SK-N-SH treated with all-trans-retinoic acid at 6 μM for 48 hours (cell line): ENCODE results near the gene DPP6.

Experiments used
- ATAC-seq: fragments of 200-7000 bp; cut with Tn5 transposase; 3 replicates; pipeline ENCODE4 v1.9.1; 2020; ENCODE audit warnings: mild to moderate bottlenecking, moderate library complexity
- ARNTL ChIP-seq: fragments of 450-650 bp; formaldehyde crosslinking; IDR thresholded peaks from 2 replicates; pipeline ENCODE4 v1.5.0; 2020; ENCODE audit warnings: low read depth, mild to moderate bottlenecking, moderate library complexity, borderline replicate concordance
- CREB5 ChIP-seq: fragments of 250-450 bp; sonication (Bioruptor Pico); IDR thresholded peaks from 2 replicates; pipeline ENCODE4 v1.5.1; 2020; ENCODE audit warnings: low read depth, mild to moderate bottlenecking, moderate library complexity
- CSDC2 ChIP-seq: fragments of 250-450 bp; sonication (Bioruptor Pico); IDR thresholded peaks from 2 replicates; pipeline ENCODE4 v1.5.0; 2020; ENCODE audit warnings: mild to moderate bottlenecking, moderate library complexity
- CSRNP3 ChIP-seq: fragments of 250-450 bp; sonication (Bioruptor Pico); IDR thresholded peaks from 2 replicates; pipeline ENCODE4 v1.5.1; 2021; ENCODE audit warnings: mild to moderate bottlenecking, moderate library complexity
- GLIS3 ChIP-seq: fragments of 250-450 bp; sonication (Bioruptor Pico); IDR thresholded peaks from 2 replicates; pipeline ENCODE4 v1.5.0; 2020; ENCODE audit warnings: mild to moderate bottlenecking, moderate library complexity
- ISL1 ChIP-seq: fragments of 250-450 bp; sonication (Bioruptor Pico); IDR thresholded peaks from 2 replicates; pipeline ENCODE4 v2.1.2; 2022; ENCODE audit warnings: mild to moderate bottlenecking, moderate library complexity
- OSR1 ChIP-seq: fragments of 250-450 bp; sonication (Bioruptor Pico); IDR thresholded peaks from 2 replicates; pipeline ENCODE4 v1.8.0; 2022; ENCODE audit warnings: moderate library complexity, mild to moderate bottlenecking, inconsistent platforms
- PATZ1 ChIP-seq: fragments of 250-450 bp; sonication (Bioruptor Pico); IDR thresholded peaks from 2 replicates; pipeline ENCODE4 v1.8.0; 2020; ENCODE audit warnings: mild to moderate bottlenecking, moderate library complexity, borderline replicate concordance
- POU6F1 ChIP-seq: fragments of 250-450 bp; sonication (Bioruptor Pico); IDR thresholded peaks from 2 replicates; pipeline ENCODE4 v1.8.0; 2021; ENCODE audit warnings: low read depth, mild to moderate bottlenecking, moderate library complexity, borderline replicate concordance
- PPARA ChIP-seq: fragments of 250-450 bp; sonication (Bioruptor Pico); IDR thresholded peaks from 2 replicates; pipeline ENCODE4 v1.5.0; 2020; ENCODE audit warnings: mild to moderate bottlenecking, borderline replicate concordance
- RARB ChIP-seq: fragments of 250-450 bp; sonication (Bioruptor Pico); IDR thresholded peaks from 2 replicates; pipeline ENCODE4 v1.8.0; 2021; ENCODE audit warnings: mild to moderate bottlenecking, moderate library complexity
- SNAI2 ChIP-seq: fragments of 250-450 bp; sonication (Bioruptor Pico); IDR thresholded peaks from 2 replicates; pipeline ENCODE4 v1.5.0; 2020; ENCODE audit warnings: mild to moderate bottlenecking, moderate library complexity
- TOX ChIP-seq: fragments of 250-450 bp; sonication (Bioruptor Pico); IDR thresholded peaks from 2 replicates; pipeline ENCODE4 v1.8.0; 2021; ENCODE audit warnings: mild to moderate bottlenecking, moderate library complexity, borderline replicate concordance
- TSHZ2 ChIP-seq: fragments of 250-450 bp; sonication (Bioruptor Pico); IDR thresholded peaks from 2 replicates; pipeline ENCODE4 v1.5.0; 2020; ENCODE audit warnings: mild to moderate bottlenecking, moderate library complexity
- ZC3H10 ChIP-seq: fragments of 250-450 bp; sonication (Bioruptor Pico); IDR thresholded peaks from 2 replicates; pipeline ENCODE4 v1.5.1; 2021; ENCODE audit warnings: mild to moderate bottlenecking, moderate library complexity
- ZFP30 ChIP-seq: fragments of 450-650 bp; formaldehyde crosslinking; IDR thresholded peaks from 2 replicates; pipeline ENCODE4 v1.5.0; 2022; ENCODE audit warnings: mild to moderate bottlenecking, moderate library complexity
- ZNF70 ChIP-seq: fragments of 450-650 bp; formaldehyde crosslinking; IDR thresholded peaks from 2 replicates; pipeline ENCODE4 v1.5.0; 2020; ENCODE audit warnings: mild to moderate bottlenecking, moderate library complexity

DPP6 gene

GRCh38 chr7:154566877-154567276 is 514.7 kb downstream of the DPP6 start:
- ATAC-seq, result no peak
- TF ChIP-seq SNAI2, result no peak
- no peak for TF ChIP-seq CSDC2 (CRISPR knock-in tag)
- no peak for TF ChIP-seq CSRNP3
- no peak for TF ChIP-seq PATZ1 (CRISPR knock-in tag)
- TF ChIP-seq CREB5, result no peak
- TF ChIP-seq ZNF70 (CRISPR knock-in tag), result no peak
- TF ChIP-seq ARNTL (CRISPR knock-in tag), result no peak
- no peak for TF ChIP-seq ZFP30 (CRISPR knock-in tag)
- no peak for TF ChIP-seq OSR1 (CRISPR knock-in tag)
- TF ChIP-seq POU6F1 (CRISPR knock-in tag), result no peak

- TF ChIP-seq OSR1 (CRISPR knock-in tag) (no peak), PATZ1 (CRISPR knock-in tag) (no peak), TSHZ2 (CRISPR knock-in tag) (no peak), ZC3H10 (no peak), ISL1 (CRISPR knock-in tag) (no peak)
- no peak for ATAC-seq
Measured at GRCh38 chr7:154568346-154568745, 516.1 kb downstream of the DPP6 start.

GRCh38 chr7:154569916-154570315 is 517.7 kb downstream of the DPP6 start:
- no peak for ATAC-seq
- no peak for TF ChIP-seq RARB
- no peak for TF ChIP-seq SNAI2
- no peak for TF ChIP-seq ISL1 (CRISPR knock-in tag)
- TF ChIP-seq GLIS3 (CRISPR knock-in tag), result no peak
- TF ChIP-seq PATZ1 (CRISPR knock-in tag), result no peak
- no peak for TF ChIP-seq ZFP30 (CRISPR knock-in tag)
- no peak for TF ChIP-seq CREB5
- TF ChIP-seq POU6F1 (CRISPR knock-in tag), result no peak
- TF ChIP-seq ZC3H10, result no peak
- no peak for TF ChIP-seq PPARA (CRISPR knock-in tag)
- TF ChIP-seq TOX (CRISPR knock-in tag), result no peak
- no peak for TF ChIP-seq CSRNP3
